ENCODE results near the gene RBL2. TPM values are rescaled to one million over a fixed set of nuclear protein-coding genes. Genes with fewer than 3 reads are reported as not detected.
A peak's percentile ranks its signal among the peaks of the same experiment; 100 is the strongest.

Gene RBL2
- total RNA-seq, 2 experiments from 2014 or later, result 102 TPM

DNA sequence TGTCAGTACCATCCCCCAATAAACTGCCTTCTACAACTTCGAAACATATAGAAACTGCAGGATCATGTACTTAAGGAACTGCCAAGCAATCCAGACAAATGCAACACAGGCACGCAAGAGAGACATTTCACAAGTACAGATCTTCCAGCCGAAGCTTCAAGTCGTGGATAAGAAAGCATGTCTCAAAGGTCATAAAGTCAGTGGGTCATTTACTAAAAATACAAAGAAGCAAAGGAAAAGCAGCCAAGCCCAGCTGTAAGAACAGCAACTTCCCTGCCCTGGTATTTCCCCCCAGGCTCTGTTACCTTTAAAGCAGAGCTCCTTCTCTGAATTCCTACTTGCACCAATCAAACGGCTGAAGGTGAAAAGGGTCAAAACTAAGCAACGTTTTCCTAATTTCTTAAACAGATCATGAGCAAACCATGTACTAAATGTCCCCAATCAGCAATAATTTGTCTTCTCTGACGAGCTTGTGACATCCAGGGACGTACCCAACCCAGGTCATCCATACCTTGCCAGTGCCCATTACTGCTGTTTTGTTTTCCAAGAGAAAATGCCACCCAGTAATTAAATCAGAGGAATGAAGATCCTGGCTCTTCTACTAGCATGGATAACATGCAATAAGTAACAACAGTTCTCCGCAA lies 67.1 kb downstream of the RBL2 start:
- H3K9me3 ChIP-seq (ENCODE audit: control insufficient read depth in 1 of 2, insufficient read depth in 1 of 2, low read length in 2 of 2), result no peaks in the 10 kb centered on the region
- H3K27ac Mint-ChIP-seq, result peak overlapping the region; percentile 88
- H3K27ac ChIP-seq (ENCODE audit: low read depth in 1 of 2, low read length in 2 of 2), result peak overlapping the region in 1 of 2 donors; percentile 41
- H3K9me3 Mint-ChIP-seq, result no peaks in the 10 kb centered on the region
- ATAC-seq (ENCODE audit: poor library complexity) (no peak), DNase-seq (no peak)
- ChIA-PET POLR2A (interaction anchor here (1.0 to 9.6 kb wide), 10 partner anchors 11 to 446 kb away, joined by 3 to 166 read pairs (median 4); partner anchors contain the start of genes CHD9 and RBL2), CTCF (interaction anchor here (1.2 kb wide), 1 partner anchor 51 kb away, joined by 3 read pairs; no protein-coding TSS in a partner anchor)
- no peaks in the 10 kb centered on the region for H3K27me3 ChIP-seq (ENCODE audit: control insufficient read depth in 1 of 2, insufficient read depth in 2 of 2, low read length in 2 of 2)
- H3K27me3 Mint-ChIP-seq, result no peaks in the 10 kb centered on the region
- intact Hi-C loops (cut with DNase I, micrococcal nuclease), result loop anchor here (5.0 kb wide), 3 partner anchors 44 to 374 kb away; no protein-coding TSS in a partner anchor
- H3K4me1 ChIP-seq (ENCODE audit: insufficient read depth, low read length), result peaks cover 55% of the 10 kb centered on the region
- peaks cover 37% of the 10 kb centered on the region for H3K36me3 ChIP-seq (ENCODE audit: insufficient read depth, low read length)
- peaks cover 61% of the 10 kb centered on the region for H3K36me3 Mint-ChIP-seq (ENCODE audit: low read depth)
- H3K4me3 Mint-ChIP-seq, result peak overlapping the region; percentile 98
- TF ChIP-seq, protein P1, sequence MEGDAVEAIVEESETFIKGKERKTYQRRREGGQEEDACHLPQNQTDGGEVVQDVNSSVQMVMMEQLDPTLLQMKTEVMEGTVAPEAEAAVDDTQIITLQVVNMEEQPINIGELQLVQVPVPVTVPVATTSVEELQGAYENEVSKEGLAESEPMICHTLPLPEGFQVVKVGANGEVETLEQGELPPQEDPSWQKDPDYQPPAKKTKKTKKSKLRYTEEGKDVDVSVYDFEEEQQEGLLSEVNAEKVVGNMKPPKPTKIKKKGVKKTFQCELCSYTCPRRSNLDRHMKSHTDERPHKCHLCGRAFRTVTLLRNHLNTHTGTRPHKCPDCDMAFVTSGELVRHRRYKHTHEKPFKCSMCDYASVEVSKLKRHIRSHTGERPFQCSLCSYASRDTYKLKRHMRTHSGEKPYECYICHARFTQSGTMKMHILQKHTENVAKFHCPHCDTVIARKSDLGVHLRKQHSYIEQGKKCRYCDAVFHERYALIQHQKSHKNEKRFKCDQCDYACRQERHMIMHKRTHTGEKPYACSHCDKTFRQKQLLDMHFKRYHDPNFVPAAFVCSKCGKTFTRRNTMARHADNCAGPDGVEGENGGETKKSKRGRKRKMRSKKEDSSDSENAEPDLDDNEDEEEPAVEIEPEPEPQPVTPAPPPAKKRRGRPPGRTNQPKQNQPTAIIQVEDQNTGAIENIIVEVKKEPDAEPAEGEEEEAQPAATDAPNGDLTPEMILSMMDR (IDR thresholded peaks at IDR 0.05), result no peak
- H3K4me1 Mint-ChIP-seq (ENCODE audit: low read depth), result peaks cover 80% of the 10 kb centered on the region
- peak overlapping the region; percentile 76 for H3K4me3 ChIP-seq (ENCODE audit: low read length)

DNA sequence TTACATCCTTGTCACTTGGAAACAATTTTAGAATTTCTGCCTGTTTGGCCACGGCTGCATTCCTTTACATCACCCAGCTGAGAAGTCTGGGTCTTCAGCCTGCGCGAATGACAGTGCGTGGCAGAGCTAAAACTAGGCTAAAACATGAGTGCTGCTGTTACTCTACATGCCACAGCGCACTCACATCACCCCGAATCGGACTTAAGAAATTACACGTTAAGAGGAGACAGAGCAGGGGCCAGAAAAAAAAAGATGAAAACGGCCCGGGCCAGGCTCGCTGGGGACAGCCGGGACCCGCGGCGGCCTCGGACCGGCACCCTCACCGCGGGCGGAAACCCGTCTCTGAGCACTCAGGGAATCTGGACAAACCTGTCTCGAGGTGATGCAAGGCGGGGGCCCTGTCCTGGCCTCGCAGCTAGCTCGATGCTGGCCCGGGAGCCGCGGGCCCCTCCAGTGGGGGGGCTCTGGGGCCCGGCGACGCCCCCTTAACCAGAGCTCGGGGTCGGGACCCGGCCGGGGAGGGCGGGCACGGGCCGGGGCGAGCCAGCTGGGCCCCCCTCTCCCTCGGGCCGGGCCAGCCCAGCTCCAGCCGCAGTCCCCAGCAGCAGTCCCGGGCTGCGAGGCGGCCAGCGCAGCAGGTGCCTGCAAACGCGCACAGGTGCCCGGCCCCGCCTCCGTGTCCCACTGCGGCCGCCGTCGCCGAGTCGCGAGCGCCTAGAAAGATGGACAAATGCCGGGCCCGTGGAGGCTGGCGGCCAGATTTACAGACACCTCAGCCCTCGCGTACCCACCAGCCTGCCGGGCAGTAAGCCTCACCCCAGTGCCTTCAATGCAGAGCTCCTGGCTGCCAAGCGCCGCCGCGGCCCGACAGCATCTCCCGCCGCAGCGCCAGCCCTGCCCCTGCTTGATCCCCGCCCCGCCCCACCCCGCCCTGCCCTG lies 68.3 kb downstream of the RBL2 start, which contains the start of gene AKTIP:
AKTIP (minus strand) TSS at position 879 of the 939 bp plus-strand sequence. CDS start 2,950 bp downstream, outside the sequence.
- ChIA-PET CTCF (interaction anchor here (1.5 kb wide), 1 partner anchor 15 kb away, joined by 4 read pairs; no protein-coding TSS in a partner anchor), POLR2A (interaction anchor here (0.7 to 9.6 kb wide), 21 partner anchors 8 to 448 kb away, joined by 3 to 166 read pairs (median 6); partner anchors contain the start of genes CHD9, FTO, RBL2 and RPGRIP1L)
- intact Hi-C loops (cut with DNase I, micrococcal nuclease), result loop anchor here (1.0 to 5.0 kb wide), 8 partner anchors 16 to 375 kb away; partner anchors contain the start of gene RBL2 (in 2 of the 2)
- Mint-ChIP-seq H3K4me3 (peak within 1 kb of the TSS; percentile 98), H3K27me3 (no peaks in the 10 kb centered on the region), H3K9me3 (no peaks in the 10 kb centered on the region), H3K27ac (peak within 1 kb of the TSS; percentile 88), H3K4me1 (ENCODE audit: low read depth) (peaks cover 73% of the 10 kb centered on the region), H3K36me3 (ENCODE audit: low read depth) (peaks cover 49% of the 10 kb centered on the region)
- peak within 1 kb of the TSS; percentile 76 to 84 for H3K27ac ChIP-seq (ENCODE audit: low read depth in 1 of 2, low read length in 2 of 2)
- TF ChIP-seq, protein P1 (IDR thresholded peaks at IDR 0.05), result no peak
- H3K4me1 ChIP-seq (ENCODE audit: insufficient read depth, low read length), result peaks cover 44% of the 10 kb centered on the region
- H3K9me3 ChIP-seq (ENCODE audit: control insufficient read depth in 1 of 2, insufficient read depth in 1 of 2, low read length in 2 of 2), result no peaks in the 10 kb centered on the region
- H3K27me3 ChIP-seq (ENCODE audit: control insufficient read depth in 1 of 2, insufficient read depth in 2 of 2, low read length in 2 of 2), result no peaks in the 10 kb centered on the region
- peaks cover 24% of the 10 kb centered on the region for H3K36me3 ChIP-seq (ENCODE audit: insufficient read depth, low read length)
- H3K4me3 ChIP-seq (ENCODE audit: low read length), result peak within 1 kb of the TSS; percentile 76
- DNase-seq (peak in 9 of 14 experiments; percentile 25 to 63 (median 43)), ATAC-seq (ENCODE audit: poor library complexity) (peak; percentile 10)
